A549 (cell line): ENCODE measurements around the gene SANBR. TPM values are rescaled to one million over a fixed set of nuclear protein-coding genes. Genes with fewer than 3 reads are reported as not detected.
A peak's percentile ranks its signal among the peaks of the same experiment; 100 is the strongest.

Experiments used
- ATAC-seq, 2 experiments: fragments of 200-7000 bp in 1 of 2; fragments of >200 bp in 1 of 2; cut with Nextera tagmentation in 1 of 2; cut with Tn5 transposase in 1 of 2; 3 replicates each; pipeline versions ENCODE4 v1.8.0 to v1.9.1; 2018 to 2020; ENCODE audit warnings: mild to moderate bottlenecking in 1 of 2, moderate library complexity in 1 of 2
- CTCF ChIA-PET: fragments of 300-600 bp; sonication (Branson Sonifier 250); formaldehyde crosslinking; extraction: SDS; loops from one replicate; lab custom pipeline; 2021; ENCODE audit warnings: antibody characterized with exemption, inconsistent platforms; lab: Yijun Ruan, JAX
- POLR2A ChIA-PET: fragments of 350-600 bp; formaldehyde crosslinking; extraction: SDS; loops from one replicate; lab custom pipeline; 2021; ENCODE audit warnings: antibody characterized with exemption, inconsistent platforms; lab: Yijun Ruan, JAX
- DNase-seq, 2 experiments: peaks; one replicate each; pipeline versions ENCODE4 v3.0.0 to v3.0.0-alpha.2; 2011 to 2016; ENCODE audit warnings: low read depth in 1 of 2, low spot score in 1 of 2
- FAIRE-seq: peaks from 2 replicates; lab custom pipeline; 2011; peaks lifted over from hg19 to GRCh38; lab: Jason Lieb, UNC
- H3K27ac ChIP-seq, 2 experiments: fragments of >200 bp; sonication (Bioruptor Twin); formaldehyde crosslinking; 3 replicates each; pipeline ENCODE4 v1.5.1; 2016 to 2017
- H3K4me1 ChIP-seq: fragments of >200 bp; sonication (Bioruptor Twin); formaldehyde crosslinking; 3 replicates; pipeline ENCODE4 v1.6.1; 2016
- H3K4me2 ChIP-seq: fragments of >200 bp; sonication (Bioruptor Twin); formaldehyde crosslinking; 3 replicates; pipeline ENCODE4 v1.6.1; 2016
- H3K4me3 ChIP-seq: fragments of >200 bp; sonication (Bioruptor Twin); formaldehyde crosslinking; 3 replicates; pipeline ENCODE4 v1.5.1; 2016
- H3K9me3 ChIP-seq: fragments of >200 bp; sonication (Bioruptor Twin); formaldehyde crosslinking; 3 replicates; pipeline ENCODE4 v1.6.1; 2016
- BCL3 ChIP-seq: fragments of >200 bp; sonication (Bioruptor Twin); formaldehyde crosslinking; IDR thresholded peaks from 3 replicates; pipeline ENCODE4 v1.6.1; 2016
- CBX2 ChIP-seq: fragments of 200-600 bp; sonication (generic); IDR thresholded peaks from 2 replicates; pipeline ENCODE4 v1.6.1; 2016; ENCODE audit warnings: low read depth, mild to moderate bottlenecking, borderline replicate concordance
- CHD4 ChIP-seq: fragments of 200-600 bp; sonication (generic); IDR thresholded peaks from 2 replicates; pipeline ENCODE4 v1.6.1; 2016; ENCODE audit warnings: antibody characterized with exemption, mild to moderate bottlenecking, borderline replicate concordance
- E2F6 ChIP-seq: IDR thresholded peaks from 2 replicates; pipeline ENCODE4 v1.6.1; 2012; ENCODE audit warnings: low read depth, borderline replicate concordance
- EHMT2 ChIP-seq: fragments of 200-600 bp; sonication (generic); IDR thresholded peaks from 2 replicates; pipeline ENCODE4 v1.6.1; 2016; ENCODE audit warnings: antibody characterized with exemption, low read depth, mild to moderate bottlenecking, moderate library complexity
- ELK1 ChIP-seq: fragments of 150-350 bp; IDR thresholded peaks from 2 replicates; pipeline ENCODE4 v1.6.1; 2014; ENCODE audit warnings: low read depth, mild to moderate bottlenecking, low read length
- GATA3 ChIP-seq: IDR thresholded peaks from 2 replicates; pipeline ENCODE4 v1.6.1; 2012; ENCODE audit warnings: borderline replicate concordance
- HES2 ChIP-seq: fragments of >200 bp; sonication (Bioruptor Twin); formaldehyde crosslinking; IDR thresholded peaks from 2 replicates; pipeline ENCODE4 v1.6.1; 2016
- HEYL ChIP-seq: fragments of 250-450 bp; sonication (Bioruptor Pico); IDR thresholded peaks from 2 replicates; pipeline ENCODE4 v1.8.0; 2021; ENCODE audit warnings: mild to moderate bottlenecking, moderate library complexity
- HOXB5 ChIP-seq: fragments of 250-450 bp; sonication (Bioruptor Pico); IDR thresholded peaks from 2 replicates; pipeline ENCODE4 v1.5.0; 2020; ENCODE audit warnings: mild to moderate bottlenecking, moderate library complexity
- JUN ChIP-seq, 2 experiments: fragments of >200 bp; sonication (Bioruptor Twin); formaldehyde crosslinking; IDR thresholded peaks; 2 replicates in 1 of 2; 3 replicates in 1 of 2; pipeline ENCODE4 v1.6.1; 2016 to 2017
- JUNB ChIP-seq: fragments of >200 bp; sonication (Bioruptor Twin); formaldehyde crosslinking; IDR thresholded peaks from 2 replicates; pipeline ENCODE4 v1.6.1; 2016
- KDM1A ChIP-seq: fragments of 200-600 bp; sonication (generic); IDR thresholded peaks from 2 replicates; pipeline ENCODE4 v1.6.1; 2016; ENCODE audit warnings: low read depth, mild to moderate bottlenecking
- MAX ChIP-seq: IDR thresholded peaks from 2 replicates; pipeline ENCODE4 v1.6.1; 2012
- MAZ ChIP-seq: fragments of 150-350 bp; IDR thresholded peaks from 2 replicates; pipeline ENCODE4 v1.6.1; 2014; ENCODE audit warnings: antibody characterized with exemption, low read depth, low read length, borderline replicate concordance
- PBX3 ChIP-seq: IDR thresholded peaks from 2 replicates; pipeline ENCODE4 v1.6.1; 2012
- RAD21 ChIP-seq, 2 experiments: fragments of >200 bp in 1 of 2; sonication (Bioruptor Twin) in 1 of 2; formaldehyde crosslinking in 1 of 2; IDR thresholded peaks in 1 of 2; conservative IDR thresholded peaks in 1 of 2; 2 replicates in 1 of 2; 3 replicates in 1 of 2; pipeline ENCODE4 v1.6.1; 2012 to 2018; ENCODE audit warnings: inconsistent platforms in 1 of 2
- RARB ChIP-seq: fragments of 250-450 bp; sonication (Bioruptor Pico); IDR thresholded peaks from 2 replicates; pipeline ENCODE4 v1.8.0; 2021; ENCODE audit warnings: mild to moderate bottlenecking, moderate library complexity
- RCOR1 ChIP-seq: fragments of 150-350 bp; IDR thresholded peaks from 2 replicates; pipeline ENCODE4 v1.6.1; 2014; ENCODE audit warnings: antibody characterized with exemption, low read length, low read depth
- SMC3 ChIP-seq: fragments of >200 bp; sonication (Bioruptor Twin); formaldehyde crosslinking; IDR thresholded peaks from 3 replicates; pipeline ENCODE4 v1.6.1; 2018; ENCODE audit warnings: inconsistent platforms
- TP53 ChIP-seq: fragments of 250-450 bp; sonication (Bioruptor Pico); IDR thresholded peaks from 2 replicates; pipeline ENCODE4 v1.5.0; 2021; ENCODE audit warnings: mild to moderate bottlenecking, moderate library complexity
- USF2 ChIP-seq: fragments of 450-650 bp; IDR thresholded peaks from 2 replicates; pipeline ENCODE4 v1.6.1; 2014; ENCODE audit warnings: antibody characterized with exemption
- ZFP36 ChIP-seq: fragments of 450-650 bp; IDR thresholded peaks from 2 replicates; pipeline ENCODE4 v1.6.1; 2014; ENCODE audit warnings: borderline replicate concordance; ENCODE audit not compliant: partially characterized antibody
- ZNF302 ChIP-seq: fragments of 250-450 bp; sonication (Bioruptor Pico); IDR thresholded peaks from 2 replicates; pipeline ENCODE4 v1.9.0; 2021; ENCODE audit warnings: inconsistent platforms, mild to moderate bottlenecking, moderate library complexity
- WGBS: methylation state at CpG from one replicate; pipeline ENCODE4 v1.1.6; 2017; ENCODE audit errors: missing lambda C conversion rate; 5-methylcytosine and 5-hydroxymethylcytosine counted together
- polyA plus RNA-seq, 4 experiments: library from polyadenylated mRNA; depleted of rRNA in 3 of 4; stranded (reverse); fragments of >200 nt; fragmentation: RNase III in 1 of 4; extraction: RNeasy Plus Mini Kit Qiagen cat#74134 plus additional on column Dnase treatment in 1 of 4; gene quantifications; 2 replicates in 3 of 4; 3 replicates in 1 of 4; pipeline ENCODE4 v1.2.3, GENCODE V29; 2011 to 2017

The SANBR gene
- polyA plus RNA-seq, 2 of the 4 experiments (the other 2 are of a cell fraction): 17.1 to 31.6 TPM

- H3K4me2 ChIP-seq: no peak overlapping the region
- ChIA-PET POLR2A (no interaction called here), CTCF (no interaction called here)
- TF ChIP-seq CBX2 (no peak), ELK1 (no peak), MAX (no peak), RARB (CRISPR knock-in tag) (no peak), PBX3 (no peak), USF2 (no peak), JUNB (no peak), KDM1A (no peak), ZFP36 (no peak), EHMT2 (no peak), RCOR1 (no peak), SMC3 (no peak), JUN (IDR thresholded peaks at IDR 0.05) (no peak), RAD21 (conservative IDR thresholded peaks at IDR 0.05 in 1 of 2, IDR thresholded peaks at IDR 0.05 in 1 of 2) (no peak), CHD4 (no peak)
- H3K4me1 ChIP-seq: no peaks in the 10 kb centered on the region; the same call in 2 of the 3 replicates
- no peak overlapping the region for H3K27ac ChIP-seq
- H3K4me3 ChIP-seq: no peak overlapping the region
- no peak for ATAC-seq
- no peaks in the 10 kb centered on the region for H3K9me3 ChIP-seq
- FAIRE-seq: no peak
- 95% methylated on average over 2 of the region's 2 CpGs for WGBS
- no peak for DNase-seq
Measured at GRCh38 chr2:61045226-61045625, 20.4 kb upstream of the SANBR start.

- DNase-seq (no peak), FAIRE-seq (peak; percentile 51), ATAC-seq (no peak)
- Histone ChIP-seq H3K9me3 (no peaks in the 10 kb centered on the region), H3K4me2 (no peak overlapping the region), H3K27ac (no peak overlapping the region), H3K4me1 (no peaks in the 10 kb centered on the region; the same call in 2 of the 3 replicates), H3K4me3 (no peak overlapping the region)
- 71% methylated on average over 4 of the region's 4 CpGs for WGBS
- TF ChIP-seq KDM1A (no peak), ZNF302 (CRISPR knock-in tag) (no peak), E2F6 (no peak), USF2 (no peak), HEYL (CRISPR knock-in tag) (no peak), ELK1 (no peak), TP53 (CRISPR knock-in tag) (no peak), MAZ (no peak), HES2 (no peak), HOXB5 (CRISPR knock-in tag) (no peak), GATA3 (no peak), BCL3 (no peak)
- ChIA-PET POLR2A (no interaction called here), CTCF (no interaction called here)
Measured at GRCh38 chr2:61045999-61046398, 19.7 kb upstream of the SANBR start.
